PC-9 (cell line): ENCODE measurements around the gene TAF3. TPM values are rescaled to one million over a fixed set of nuclear protein-coding genes. Genes with fewer than 3 reads are reported as not detected.

Experiments
- BruUV-seq: library from RNA; stranded (reverse); fragments of 400-500 nt; replicated peaks from 2 replicates; lab custom pipeline; 2021; lab: Mats Ljungman, UMichigan
- CTCF ChIA-PET: fragments of 300-600 bp; sonication (Branson Sonifier 250); formaldehyde crosslinking; loops from one replicate; lab custom pipeline; 2022; ENCODE audit warnings: antibody characterized with exemption; lab: Charles Lee
- POLR2A ChIA-PET: fragments of 300-600 bp; sonication (Branson Sonifier 250); formaldehyde crosslinking; loops from one replicate; lab custom pipeline; 2022; ENCODE audit warnings: antibody characterized with exemption; ENCODE audit not compliant: unreplicated experiment; lab: Charles Lee
- DNase-seq, 2 experiments: peaks; one replicate each; pipeline versions ENCODE4 v3.0.0 to v3.0.0-alpha.2; 2015 to 2022; ENCODE audit warnings: mixed read lengths in 1 of 2
- H2AFZ ChIP-seq: fragments of 200-600 bp; sonication (generic); 2 replicates; pipeline ENCODE4 v1.8.1; 2017; ENCODE audit warnings: antibody characterized with exemption
- H3F3A ChIP-seq: fragments of 200-600 bp; sonication (generic); 2 replicates; pipeline ENCODE4 v1.8.1; 2017; ENCODE audit warnings: antibody characterized with exemption, mild to moderate bottlenecking, low read depth; ENCODE audit not compliant: insufficient read depth
- H3K27ac ChIP-seq: fragments of 200-600 bp; sonication (generic); 2 replicates; pipeline ENCODE4 v1.6.1; 2016; ENCODE audit warnings: mixed run types
- H3K27me3 ChIP-seq: fragments of 200-600 bp; sonication (generic); 2 replicates; pipeline ENCODE4 v1.6.1; 2016; ENCODE audit warnings: low read depth, mixed run types; ENCODE audit not compliant: insufficient read depth
- H3K36me3 ChIP-seq: fragments of 200-600 bp; sonication (generic); 2 replicates; pipeline ENCODE4 v1.6.1; 2016; ENCODE audit warnings: low read depth, mixed run types
- H3K4me1 ChIP-seq: fragments of 200-600 bp; sonication (generic); replicated peaks from 2 replicates; pipeline ENCODE4 v1.6.1; 2016; ENCODE audit warnings: mixed run types; ENCODE audit not compliant: insufficient read depth
- H3K4me2 ChIP-seq: fragments of 200-600 bp; sonication (generic); 2 replicates; pipeline ENCODE4 v1.6.1; 2017; ENCODE audit warnings: mixed run types
- H3K4me3 ChIP-seq: fragments of 200-600 bp; sonication (generic); 2 replicates; pipeline ENCODE4 v1.6.1; 2016; ENCODE audit warnings: mixed run types
- H3K79me2 ChIP-seq: fragments of 200-600 bp; sonication (generic); 2 replicates; pipeline ENCODE4 v1.6.1; 2017; ENCODE audit warnings: low read depth, mixed run types
- H3K9me2 ChIP-seq: fragments of 200-600 bp; sonication (generic); 2 replicates; pipeline ENCODE4 v1.8.1; 2017; ENCODE audit warnings: mild to moderate bottlenecking; ENCODE audit not compliant: insufficient read depth
- H3K9me3 ChIP-seq: fragments of 200-600 bp; sonication (generic); 2 replicates; pipeline ENCODE4 v1.8.1; 2016; ENCODE audit warnings: low read depth; ENCODE audit not compliant: insufficient read depth
- H4K20me1 ChIP-seq: fragments of 200-600 bp; sonication (generic); 2 replicates; pipeline ENCODE4 v1.8.1; 2017; ENCODE audit not compliant: insufficient read depth
- EZH2 ChIP-seq: fragments of 200-600 bp; sonication (generic); IDR thresholded peaks from 2 replicates; pipeline ENCODE4 v1.8.0; 2017; ENCODE audit warnings: antibody characterized with exemption, low read depth
- intact Hi-C: fragments of 100-400 bp; cut with micrococcal nuclease; formaldehyde crosslinking; loops from one replicate; pipeline ENCODE4 v1.10.0; 2022; ENCODE audit not compliant: unreplicated experiment
- total RNA-seq: library from RNA; stranded (reverse); gene quantifications from 2 replicates; pipeline ENCODE4 v1.2.3, GENCODE V29; 2021
- TF ChIP-seq, protein P1 (sequence below): fragments of 200-600 bp; sonication (generic); conservative IDR thresholded peaks from 2 replicates; pipeline ENCODE4 v1.6.1; 2017; ENCODE audit warnings: mixed run types, antibody characterized with exemption, mild to moderate bottlenecking, moderate library complexity

Gene TAF3
- total RNA-seq, 1 experiment from 2014 or later, result 7.7 TPM

DNA sequence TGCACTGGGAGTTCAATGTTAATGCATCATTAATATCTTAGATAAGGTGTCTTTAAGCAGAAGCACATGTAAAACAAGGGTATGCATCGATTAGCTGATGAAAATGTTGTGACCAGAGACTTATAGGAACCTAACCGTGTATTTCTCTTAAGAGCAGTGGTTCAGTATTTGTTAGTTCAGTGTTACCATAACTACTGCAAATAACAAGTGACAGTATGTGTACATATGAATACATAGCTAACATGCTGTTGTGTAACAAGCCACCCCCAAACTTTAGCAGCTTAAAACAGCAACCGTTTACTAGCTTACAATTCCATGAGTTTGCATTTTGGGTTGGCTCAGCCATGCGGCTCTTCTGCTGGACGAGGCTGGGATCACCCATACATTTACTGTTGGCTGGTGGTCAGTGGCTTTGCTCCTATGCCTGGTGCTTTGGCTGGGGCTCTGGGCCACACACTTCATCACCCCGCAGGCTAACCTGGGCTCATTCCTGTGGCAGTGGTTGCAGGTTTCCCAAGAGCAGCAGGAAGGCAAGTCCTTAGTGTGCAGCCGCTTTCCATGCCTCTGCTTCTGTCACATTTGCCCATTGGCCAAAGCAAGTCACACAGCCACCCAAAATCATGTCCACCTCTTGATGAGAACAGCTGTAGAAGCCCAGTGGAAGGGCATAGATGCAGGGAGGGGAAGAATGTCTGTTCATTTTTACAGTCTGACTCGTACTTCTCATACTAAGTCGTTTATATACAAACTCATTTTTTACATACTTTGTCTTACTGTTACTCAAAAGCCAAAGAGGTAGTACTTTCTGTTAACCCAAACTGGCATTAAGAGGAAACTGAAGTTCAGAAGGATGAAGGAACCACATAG, 132.9 kb downstream of the TAF3 start:
- no peak overlapping the region for H3K27ac ChIP-seq
- no peaks in the 10 kb centered on the region for H3K9me2 ChIP-seq
- H4K20me1 ChIP-seq, result no peaks in the 10 kb centered on the region
- H3K27me3 ChIP-seq, result no peaks in the 10 kb centered on the region
- no peak for DNase-seq
- no peak overlapping the region for H2AFZ ChIP-seq
- ChIA-PET POLR2A (no interaction called here), CTCF (no interaction called here)
- H3K9me3 ChIP-seq, result no peaks in the 10 kb centered on the region
- no peaks in the 10 kb centered on the region for H3K79me2 ChIP-seq
- no peaks in the 10 kb centered on the region for H3F3A ChIP-seq
- no TSS peak for BruUV-seq
- intact Hi-C loops, result no loop called here
- no peak overlapping the region for H3K4me3 ChIP-seq
- no peak overlapping the region for H3K4me2 ChIP-seq
- peaks cover 1% of the 10 kb centered on the region; the same call in 1 of the 2 replicates for H3K4me1 ChIP-seq
- H3K36me3 ChIP-seq, result no peaks in the 10 kb centered on the region
- TF ChIP-seq EZH2, result no peak
- TF ChIP-seq, protein P1, sequence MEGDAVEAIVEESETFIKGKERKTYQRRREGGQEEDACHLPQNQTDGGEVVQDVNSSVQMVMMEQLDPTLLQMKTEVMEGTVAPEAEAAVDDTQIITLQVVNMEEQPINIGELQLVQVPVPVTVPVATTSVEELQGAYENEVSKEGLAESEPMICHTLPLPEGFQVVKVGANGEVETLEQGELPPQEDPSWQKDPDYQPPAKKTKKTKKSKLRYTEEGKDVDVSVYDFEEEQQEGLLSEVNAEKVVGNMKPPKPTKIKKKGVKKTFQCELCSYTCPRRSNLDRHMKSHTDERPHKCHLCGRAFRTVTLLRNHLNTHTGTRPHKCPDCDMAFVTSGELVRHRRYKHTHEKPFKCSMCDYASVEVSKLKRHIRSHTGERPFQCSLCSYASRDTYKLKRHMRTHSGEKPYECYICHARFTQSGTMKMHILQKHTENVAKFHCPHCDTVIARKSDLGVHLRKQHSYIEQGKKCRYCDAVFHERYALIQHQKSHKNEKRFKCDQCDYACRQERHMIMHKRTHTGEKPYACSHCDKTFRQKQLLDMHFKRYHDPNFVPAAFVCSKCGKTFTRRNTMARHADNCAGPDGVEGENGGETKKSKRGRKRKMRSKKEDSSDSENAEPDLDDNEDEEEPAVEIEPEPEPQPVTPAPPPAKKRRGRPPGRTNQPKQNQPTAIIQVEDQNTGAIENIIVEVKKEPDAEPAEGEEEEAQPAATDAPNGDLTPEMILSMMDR, result no peak

DNA sequence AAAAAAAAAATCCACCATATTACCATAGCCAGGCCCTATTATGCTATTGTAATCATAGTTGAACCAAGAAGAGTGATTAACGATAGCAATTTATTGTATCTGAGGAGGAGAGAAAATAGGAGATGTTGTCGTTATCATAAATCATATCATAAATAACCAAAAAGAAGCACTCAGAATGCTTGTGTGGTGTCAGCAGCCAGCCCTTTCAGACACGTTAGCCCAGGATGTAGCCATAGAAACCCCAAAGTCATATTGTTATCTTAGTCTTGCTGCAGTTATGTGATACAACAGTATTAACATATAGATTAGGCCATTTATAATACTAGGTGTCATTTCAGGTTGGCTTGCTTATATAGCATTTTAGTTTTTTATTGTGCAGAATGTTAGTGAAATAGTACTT, 134.0 kb downstream of the TAF3 start:
- DNase-seq, result no peak
- POLR2A ChIA-PET, result no interaction called here
- intact Hi-C loops, result no loop called here

DNA sequence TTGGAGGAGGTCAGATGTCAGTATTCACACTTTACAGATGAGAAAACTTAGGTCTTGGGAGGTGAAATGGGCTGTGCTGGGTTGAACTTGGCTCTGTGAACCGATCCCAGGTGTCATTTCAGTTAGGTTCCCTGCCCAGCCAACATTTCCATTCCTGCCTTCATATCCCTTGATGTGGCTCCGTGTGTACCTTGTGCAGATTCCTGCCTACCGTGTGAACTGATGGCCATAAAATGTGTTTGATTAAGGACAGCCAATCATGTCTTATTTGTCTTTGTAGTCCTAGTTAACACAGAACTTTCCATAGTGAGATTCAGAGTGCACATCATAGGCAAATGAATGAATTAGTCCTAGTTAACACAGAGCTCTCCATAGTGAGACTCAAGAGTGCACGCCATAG, 135.1 kb downstream of the TAF3 start:
- TF ChIP-seq EZH2, result no peak
- TF ChIP-seq, protein P1, result no peak

More for the DNA sequence above, 134.0 kb downstream of the TAF3 start:
- Histone ChIP-seq H2AFZ (no peak overlapping the region), H3K4me2 (no peak overlapping the region), H3K9me3 (no peaks in the 10 kb centered on the region), H4K20me1 (no peaks in the 10 kb centered on the region), H3K27ac (no peak overlapping the region), H3K36me3 (no peaks in the 10 kb centered on the region), H3K79me2 (no peaks in the 10 kb centered on the region), H3K27me3 (no peaks in the 10 kb centered on the region), H3K9me2 (no peaks in the 10 kb centered on the region), H3K4me1 (peaks cover 10% of the 10 kb centered on the region), H3F3A (no peaks in the 10 kb centered on the region), H3K4me3 (no peak overlapping the region)
- CTCF ChIA-PET, result no interaction called here
- BruUV-seq, result no TSS peak
- TF ChIP-seq EZH2, result no peak
- TF ChIP-seq, protein P1, result no peak

More for the DNA sequence above, 135.1 kb downstream of the TAF3 start:
- no peak overlapping the region for H3K4me2 ChIP-seq
- H3K36me3 ChIP-seq, result no peaks in the 10 kb centered on the region
- no peaks in the 10 kb centered on the region for H4K20me1 ChIP-seq
- no peak overlapping the region for H3K4me3 ChIP-seq
- H3K27me3 ChIP-seq, result no peaks in the 10 kb centered on the region
- H3K9me3 ChIP-seq, result no peaks in the 10 kb centered on the region
- CTCF ChIA-PET, result no interaction called here
- no peak overlapping the region for H2AFZ ChIP-seq
- intact Hi-C loops, result no loop called here
- POLR2A ChIA-PET, result no interaction called here
- BruUV-seq, result no TSS peak
- peaks cover 10% of the 10 kb centered on the region for H3K4me1 ChIP-seq
- H3K79me2 ChIP-seq, result no peaks in the 10 kb centered on the region
- no peak for DNase-seq
- no peaks in the 10 kb centered on the region for H3F3A ChIP-seq
- H3K27ac ChIP-seq, result no peak overlapping the region
- H3K9me2 ChIP-seq, result no peaks in the 10 kb centered on the region
